Ascending aorta (tissue), 2 donors: ENCODE measurements around the gene MRRF. TPM values are rescaled to one million over a fixed set of nuclear protein-coding genes. Genes with fewer than 3 reads are reported as not detected.
"Not testable (repeated sequence)": the region's sequence is repeated elsewhere in the genome, so short reads cannot be mapped to it uniquely, and the experiment has no call there.

Experiments
- DNase-seq, 2 donors: peaks; one replicate each; pipeline ENCODE4 v3.0.0-alpha.2; 2019; ENCODE audit warnings: low spot score in 2 of 2
- H3K27ac ChIP-seq, 2 donors: fragments of 200-600 bp; sonication (generic); one replicate each; pipeline ENCODE4 v1.5.1; 2016 to 2017; ENCODE audit warnings: mild to moderate bottlenecking in 1 of 2
- H3K27me3 ChIP-seq: fragments of 200-600 bp; sonication (generic); one replicate; pipeline ENCODE4 v1.5.1; 2017
- H3K36me3 ChIP-seq, 2 donors: fragments of 200-600 bp; sonication (generic); one replicate each; pipeline ENCODE4 v1.5.1; 2016
- H3K4me1 ChIP-seq, 2 donors: fragments of 200-600 bp; sonication (generic); one replicate each; pipeline ENCODE4 v1.5.1; 2016 to 2017; ENCODE audit warnings: mild to moderate bottlenecking in 1 of 2
- H3K4me3 ChIP-seq, 2 donors: fragments of 200-600 bp; sonication (generic); one replicate each; pipeline ENCODE4 v1.5.1; 2016 to 2017; ENCODE audit warnings: mild to moderate bottlenecking in 1 of 2
- H3K9me3 ChIP-seq, 2 donors: fragments of 200-600 bp; sonication (generic); one replicate each; pipeline ENCODE4 v1.5.1; 2016
- CTCF ChIP-seq, 3 experiments: fragments of 200-600 bp in 2 of 3; fragments of 450-650 bp in 1 of 3; sonication (generic) in 2 of 3; IDR thresholded peaks; one replicate each; pipeline ENCODE4 v1.5.1; 2016 to 2019; ENCODE audit warnings: antibody characterized with exemption in 3 of 3, mild to moderate bottlenecking in 1 of 3, moderate library complexity in 1 of 3
- intact Hi-C: fragments of 100-400 bp; cut with DNase I; formaldehyde crosslinking; loops from one replicate; pipeline ENCODE4 v1.15.1; 2023
- total RNA-seq: library from RNA; depleted of rRNA; stranded (reverse); fragments of >200 nt; gene quantifications from one replicate; pipeline ENCODE4 v1.1.0, GENCODE V29; 2016

Gene MRRF
- total RNA-seq, 1 donor from 2014 or later, result 16.1 TPM

- peaks cover 0 to 7% of the 10 kb centered on the region in 2 donors for H3K4me1 ChIP-seq
- no peaks in the 10 kb centered on the region for H3K27me3 ChIP-seq
- no peaks in the 10 kb centered on the region for H3K36me3 ChIP-seq
- H3K9me3 ChIP-seq, result no peaks in the 10 kb centered on the region
- H3K27ac ChIP-seq, result no peak overlapping the region
- TF ChIP-seq CTCF (IDR thresholded peaks at IDR 0.05), result peak; percentile 89 to 94 (median 94)
- intact Hi-C loops, result loop anchor here (1.0 kb wide), 2 partner anchors 225 to 251 kb away; no protein-coding TSS in a partner anchor
- H3K4me3 ChIP-seq, result no peak overlapping the region
- DNase-seq, result peak in 1 of 2 donors; percentile 89
Observed at GRCh38 chr9:122350577-122351355, 86.1 kb downstream of the MRRF start.

GRCh38 chr9:122354536-122355199, 90.0 kb downstream of the MRRF start:
- intact Hi-C loops, result no loop called here
- DNase-seq, result no peak
- no peak overlapping the region for H3K27ac ChIP-seq
- no peaks in the 10 kb centered on the region for H3K9me3 ChIP-seq
- no peak overlapping the region for H3K4me3 ChIP-seq
- H3K4me1 ChIP-seq, result no peaks in the 10 kb centered on the region
- no peaks in the 10 kb centered on the region for H3K27me3 ChIP-seq
- no peak for TF ChIP-seq CTCF (IDR thresholded peaks at IDR 0.05)
- H3K36me3 ChIP-seq, result no peaks in the 10 kb centered on the region

GRCh38 chr9:122355336-122355875, 90.7 kb downstream of the MRRF start:
- intact Hi-C loops, result no loop called here
- DNase-seq, result no peak
- Histone ChIP-seq H3K27ac (no peak overlapping the region), H3K4me3 (no peak overlapping the region), H3K4me1 (no peaks in the 10 kb centered on the region), H3K27me3 (no peaks in the 10 kb centered on the region), H3K36me3 (no peaks in the 10 kb centered on the region), H3K9me3 (no peaks in the 10 kb centered on the region)
- no peak for TF ChIP-seq CTCF (IDR thresholded peaks at IDR 0.05)

- DNase-seq, result no peak
Observed at GRCh38 chr9:122356627-122357026, 91.9 kb downstream of the MRRF start.

GRCh38 chr9:122360891-122361290, 96.2 kb downstream of the MRRF start:
- Histone ChIP-seq H3K9me3 (no peaks in the 10 kb centered on the region), H3K27ac (no peak overlapping the region), H3K36me3 (no peaks in the 10 kb centered on the region), H3K4me1 (no peaks in the 10 kb centered on the region), H3K4me3 (no peak overlapping the region), H3K27me3 (no peaks in the 10 kb centered on the region)
- intact Hi-C loops, result no loop called here
- DNase-seq, result no peak
- no peak for TF ChIP-seq CTCF (IDR thresholded peaks at IDR 0.05)

More at GRCh38 chr9:122356627-122357026, 91.9 kb downstream of the MRRF start:
- H3K9me3 ChIP-seq, result no peaks in the 10 kb centered on the region
- no peaks in the 10 kb centered on the region for H3K4me1 ChIP-seq
- H3K27ac ChIP-seq, result no peak overlapping the region
- no peak for TF ChIP-seq CTCF (IDR thresholded peaks at IDR 0.05)
- no peak overlapping the region for H3K4me3 ChIP-seq
- no peaks in the 10 kb centered on the region for H3K27me3 ChIP-seq
- no peaks in the 10 kb centered on the region for H3K36me3 ChIP-seq
- intact Hi-C loops, result loop anchor here (2.0 kb wide), 1 partner anchor 228 kb away; no protein-coding TSS in a partner anchor

GRCh38 chr9:122363131-122363530, 98.4 kb downstream of the MRRF start:
- intact Hi-C loops, result not testable (repeated sequence)

More at GRCh38 chr9:122363131-122363530, 98.4 kb downstream of the MRRF start:
- not testable (repeated sequence) for H3K4me3 ChIP-seq, DNase-seq, H3K36me3 ChIP-seq, H3K9me3 ChIP-seq, H3K27me3 ChIP-seq, H3K27ac ChIP-seq, H3K4me1 ChIP-seq
